Stimulated activated naive CD8-positive, alpha-beta T cell treated with anti-CD3 and anti-CD28 coated beads, Interleukin-15, Interleukin-2, amounts not matched to agents 100 U/mL and 50 U/mL, for 24 hours (primary cell): Measurements from ENCODE around the gene WASF2.
"Not testable (repeated sequence)": the region's sequence is repeated elsewhere in the genome, so short reads cannot be mapped to it uniquely, and the experiment has no call there.

Source experiments
- ATAC-seq: fragments of 150-1000 bp; cut with Tn5 transposase; one replicate; pipeline ENCODE4 v1.10.0; 2021
- DNase-seq: peaks from one replicate; pipeline ENCODE4 v3.0.0; 2021

WASF2 gene

DNA sequence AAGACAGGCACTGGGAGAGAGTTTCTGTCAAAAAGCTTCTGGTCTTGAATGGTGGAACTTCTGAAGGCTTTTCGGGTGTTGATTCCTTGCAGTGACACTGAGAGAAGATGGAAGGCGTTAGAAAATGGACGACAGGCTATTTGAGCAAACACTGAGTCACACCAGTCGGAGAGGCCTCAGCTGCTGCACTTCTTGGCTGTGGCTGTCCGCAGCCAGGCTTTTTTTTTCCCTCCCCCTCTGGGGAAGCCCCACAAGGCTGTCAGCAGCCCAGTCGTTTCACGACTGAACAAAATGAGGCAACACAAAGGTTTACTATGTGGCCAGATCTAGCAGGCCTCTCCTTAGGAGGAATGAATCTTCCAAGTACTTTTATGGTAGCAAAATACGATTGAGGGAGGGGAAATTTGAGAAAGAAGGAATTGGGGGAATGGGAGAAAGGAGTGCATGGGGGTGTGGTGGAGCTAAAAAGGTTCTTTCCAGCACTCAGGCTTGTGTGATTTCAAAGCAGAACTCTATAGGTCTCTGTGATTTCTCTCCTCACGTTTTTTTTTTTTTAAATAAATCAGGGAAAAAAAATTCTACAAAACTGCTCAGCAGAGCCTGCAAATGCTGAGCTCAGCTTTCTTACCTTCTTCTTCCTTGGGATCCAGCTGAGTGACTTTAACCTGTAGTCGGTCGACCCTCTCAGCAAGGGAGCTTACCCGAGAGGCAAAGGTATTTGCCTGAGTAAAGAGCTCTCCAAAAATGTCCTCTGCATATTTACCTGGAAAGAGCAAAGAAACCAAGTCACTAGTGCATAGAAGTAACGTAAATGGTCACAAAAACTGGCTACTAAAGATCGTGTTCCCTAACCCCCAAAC lies 71.4 kb downstream of the WASF2 start:
- peak; percentile 91 for ATAC-seq
- DNase-seq = peak; percentile 66

- DNase-seq (no peak), ATAC-seq (no peak)
These were observed 72.3 kb downstream of the WASF2 start for GRCh38 chr1:27417713-27418112.

DNA sequence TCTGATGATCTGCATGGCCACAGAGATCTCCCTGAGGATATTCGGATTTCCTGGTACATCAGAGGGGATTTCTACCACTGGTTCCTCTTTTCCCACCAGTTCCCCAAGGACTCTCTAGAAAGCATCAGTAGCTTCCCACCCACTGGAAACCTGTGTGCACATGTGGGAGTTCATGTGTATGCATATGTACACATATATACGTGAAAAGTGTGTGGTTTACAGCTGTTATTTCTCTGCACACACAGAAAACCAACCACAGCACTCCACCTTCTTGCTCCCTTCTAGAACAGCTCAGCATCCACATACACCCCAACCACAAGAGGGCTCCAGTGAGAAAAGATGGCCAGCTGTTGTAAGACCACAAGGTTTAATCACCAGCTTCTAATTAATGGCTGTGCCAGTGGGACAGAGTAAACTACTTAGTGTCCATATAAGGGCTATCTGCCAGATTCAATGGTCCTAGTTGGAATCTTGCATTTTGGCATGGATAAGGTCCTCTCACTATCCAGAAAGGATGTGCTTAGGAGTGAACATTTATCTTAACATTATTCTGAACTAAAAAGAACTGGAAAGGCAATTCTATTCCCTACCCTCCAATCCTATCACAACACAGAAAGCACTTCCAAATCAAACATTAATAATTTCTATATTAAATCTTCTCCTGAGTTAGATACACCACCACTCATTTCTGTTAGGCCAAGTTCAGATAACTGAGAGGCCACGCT lies 73.4 kb downstream of the WASF2 start:
- ATAC-seq (peak; percentile 69), DNase-seq (peak; percentile 47)

- ATAC-seq (no peak), DNase-seq (no peak)
These were observed 75.9 kb downstream of the WASF2 start for GRCh38 chr1:27414091-27414490.

DNA sequence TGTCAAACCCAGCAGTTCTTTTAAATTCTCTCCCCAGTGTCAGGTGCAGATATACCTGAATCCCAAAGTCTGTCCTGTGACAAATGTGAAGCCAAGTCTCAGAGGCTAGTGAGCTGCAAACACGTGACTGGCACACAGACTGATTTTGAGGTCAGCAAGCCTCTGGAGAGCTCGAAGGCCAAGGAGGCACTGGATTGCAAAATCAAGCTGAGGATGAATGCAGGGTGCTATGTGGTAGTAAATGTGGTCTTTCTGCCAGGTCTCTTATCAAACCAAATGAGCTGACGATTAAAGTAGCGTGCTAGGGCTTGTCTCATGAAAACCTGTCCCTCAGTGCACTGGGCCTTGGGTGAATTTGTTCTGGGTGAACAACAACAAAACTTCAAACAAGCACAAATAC lies 77.0 kb downstream of the WASF2 start:
- DNase-seq (no peak), ATAC-seq (no peak)

GRCh38 chr1:27412502-27412901 lies 77.5 kb downstream of the WASF2 start:
- DNase-seq = no peak
- ATAC-seq = no peak

GRCh38 chr1:27410709-27411108 lies 79.3 kb downstream of the WASF2 start:
- no peak for DNase-seq
- no peak for ATAC-seq

DNA sequence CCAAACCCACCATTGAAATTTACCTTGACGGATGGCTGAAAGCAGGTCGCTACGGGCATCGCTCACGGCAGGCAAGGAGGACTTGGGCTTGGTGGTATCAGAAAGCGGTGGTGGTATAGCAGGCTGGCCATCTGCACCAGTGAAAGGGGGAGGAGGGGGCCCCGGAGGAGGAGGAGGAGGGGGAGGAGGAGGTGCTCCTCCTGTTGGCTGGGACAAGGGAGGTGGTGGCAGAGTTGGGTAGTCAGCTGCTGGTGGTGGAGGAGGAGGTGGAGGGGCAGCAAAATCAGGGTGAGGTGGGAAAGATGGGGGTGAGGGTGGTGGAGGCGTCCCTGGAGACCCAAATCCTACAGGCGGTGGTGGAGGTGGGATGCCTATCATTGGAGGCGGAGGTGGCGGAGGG lies 80.3 kb downstream of the WASF2 start:
- DNase-seq = no peak
- ATAC-seq = no peak

DNA sequence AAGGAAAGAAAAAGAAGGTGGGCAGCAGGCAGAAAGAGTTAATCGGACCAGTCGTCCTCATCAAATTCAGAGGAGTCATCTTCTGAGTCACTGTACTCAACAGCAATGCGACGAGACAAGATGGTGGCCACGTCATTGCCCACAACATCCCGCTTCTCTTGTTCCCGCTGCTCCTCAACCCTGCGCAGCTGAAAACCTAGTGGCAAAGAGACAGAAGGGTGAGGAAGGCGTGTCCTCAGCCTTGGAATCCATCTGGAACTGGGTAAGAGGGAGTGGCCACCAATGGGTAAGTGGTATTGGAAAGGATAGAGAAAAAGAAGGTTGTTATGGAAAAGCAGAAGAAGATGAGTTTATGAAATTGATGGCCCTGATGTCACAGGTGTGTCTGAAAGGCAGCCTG lies 81.8 kb downstream of the WASF2 start:
- ATAC-seq (no peak), DNase-seq (no peak)

DNA sequence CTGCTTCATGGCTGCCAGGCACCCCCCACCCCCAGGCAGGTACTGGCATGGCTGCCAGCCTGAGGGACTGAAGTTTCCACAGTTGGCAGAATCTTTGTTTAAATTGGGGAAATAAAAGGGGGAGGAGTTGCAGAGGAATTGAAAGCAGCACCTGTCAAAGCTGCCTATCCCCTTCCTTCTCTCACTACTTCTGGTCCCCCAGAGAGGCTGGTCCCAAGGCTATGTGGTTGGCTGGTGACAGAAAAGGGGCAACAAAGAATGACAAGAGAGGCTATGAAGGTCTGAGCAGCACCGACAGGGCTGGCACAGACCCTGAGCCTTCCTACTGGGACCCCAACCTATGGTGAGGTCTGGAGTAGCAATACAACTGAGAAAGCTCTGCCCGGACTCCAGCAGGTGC lies 83.2 kb downstream of the WASF2 start:
- not testable (repeated sequence) for DNase-seq, ATAC-seq

- DNase-seq (no peak), ATAC-seq (no peak)
These were observed 83.6 kb downstream of the WASF2 start for GRCh38 chr1:27406362-27406680.

DNA sequence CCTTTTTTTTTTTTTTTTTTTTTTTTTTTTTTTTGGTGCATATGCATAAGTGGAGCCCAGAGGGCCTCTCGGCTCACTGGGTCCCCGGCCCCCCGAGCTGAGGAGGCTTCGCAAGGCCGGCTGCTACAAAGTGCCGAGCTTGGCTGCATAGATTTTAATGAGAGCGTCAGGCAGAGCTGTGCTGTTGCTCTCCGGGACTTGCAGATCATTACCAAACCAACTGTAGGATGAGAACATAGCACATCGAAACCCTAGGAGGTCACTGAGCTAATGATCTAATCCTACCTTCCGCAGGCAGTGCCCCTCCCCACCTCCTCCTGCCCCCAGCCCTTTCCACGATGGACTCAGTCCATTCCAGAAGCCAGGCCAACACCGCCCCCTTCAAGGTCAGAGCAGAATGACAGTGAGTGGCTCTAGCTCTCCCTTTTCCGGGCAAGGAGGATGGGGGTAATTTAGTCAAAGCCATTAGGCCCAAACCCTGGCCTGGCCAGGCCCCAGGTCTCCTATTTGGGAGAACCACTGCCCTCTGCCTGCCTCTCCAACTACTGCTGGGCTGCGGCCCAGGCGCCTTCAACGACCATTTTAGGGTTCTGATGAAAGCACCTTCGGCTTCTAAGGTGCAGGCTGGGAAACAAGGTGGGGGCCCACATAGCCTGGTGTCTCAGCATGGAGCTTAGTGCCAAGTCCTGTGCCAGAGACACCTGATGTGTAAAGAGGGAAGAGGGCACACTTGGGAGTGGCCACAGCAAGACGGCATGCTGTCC lies 84.2 kb downstream of the WASF2 start:
- not testable (repeated sequence) for DNase-seq, ATAC-seq

- ATAC-seq = no peak
- DNase-seq = no peak
These were observed 84.9 kb downstream of the WASF2 start for GRCh38 chr1:27405074-27405473.

GRCh38 chr1:27403931-27404330 lies 86.0 kb downstream of the WASF2 start:
- ATAC-seq = no peak
- no peak for DNase-seq

GRCh38 chr1:27403065-27403726 lies 86.8 kb downstream of the WASF2 start:
- DNase-seq (peak; percentile 57), ATAC-seq (peak; percentile 74)

- ATAC-seq = no peak
- DNase-seq = peak; percentile 37
These were observed 87.6 kb downstream of the WASF2 start for GRCh38 chr1:27402349-27402754.

- DNase-seq (no peak), ATAC-seq (no peak)
These were observed 89.0 kb downstream of the WASF2 start for GRCh38 chr1:27400963-27401341.

- ATAC-seq (no peak), DNase-seq (no peak)
These were observed 89.6 kb downstream of the WASF2 start for GRCh38 chr1:27400082-27400962.

GRCh38 chr1:27399251-27400025 lies 90.5 kb downstream of the WASF2 start:
- ATAC-seq = no peak
- no peak for DNase-seq

GRCh38 chr1:27398405-27399149 lies 91.4 kb downstream of the WASF2 start:
- DNase-seq = no peak
- ATAC-seq = no peak
